ENCODE results near the gene DNAJB2.

- TF ChIP-seq CTCF (IDR thresholded peaks at IDR 0.05) (peak in 1 of 3 donors; percentile 96), POLR2A (IDR thresholded peaks at IDR 0.05) (no peak)
Observed at GRCh38 chr2:219298759-219299371, 19.7 kb downstream of the DNAJB2 start.

Measured in lower leg skin (tissue), 3 donors.